Caco-2 (cell line): ENCODE measurements around the gene EXOC6. TPM values are rescaled to one million over a fixed set of nuclear protein-coding genes. Genes with fewer than 3 reads are reported as not detected.

ENCODE experiments used
- BruUV-seq: library from RNA; stranded (reverse); fragments of 400-500 nt; replicated peaks from 2 replicates; lab custom pipeline; 2021; lab: Mats Ljungman, UMichigan
- CTCF ChIA-PET: fragments of 300-600 bp; sonication (Branson Sonifier 250); formaldehyde crosslinking; loops from one replicate; lab custom pipeline; 2022; ENCODE audit warnings: antibody characterized with exemption; lab: Charles Lee
- POLR2A ChIA-PET: fragments of 300-600 bp; sonication (Branson Sonifier 250); formaldehyde crosslinking; loops from one replicate; lab custom pipeline; 2022; ENCODE audit warnings: antibody characterized with exemption; lab: Charles Lee
- DNase-seq, 2 experiments: peaks; one replicate each; pipeline versions ENCODE4 v3.0.0 to v3.0.0-alpha.2; 2020 to 2022
- H3K27me3 ChIP-seq: replicated peaks from 2 replicates; pipeline ENCODE4 v1.6.0; 2011; ENCODE audit warnings: low read length; ENCODE audit not compliant: control insufficient read depth, insufficient read depth
- H3K36me3 ChIP-seq: 2 replicates; pipeline ENCODE4 v1.5.1; 2011; ENCODE audit warnings: low read length; ENCODE audit not compliant: control insufficient read depth, insufficient read depth
- H3K4me1 ChIP-seq: fragments of 250-450 bp; sonication (Bioruptor Pico); 2 replicates; pipeline ENCODE4 v1.5.1; 2020; ENCODE audit warnings: mild to moderate bottlenecking
- H3K4me3 ChIP-seq: 2 replicates; pipeline ENCODE4 v1.5.1; 2011; ENCODE audit warnings: low read depth, mild to moderate bottlenecking, control low read depth, low read length
- H3K9me3 ChIP-seq: fragments of 250-450 bp; sonication (Bioruptor Pico); 2 replicates; pipeline ENCODE4 v1.5.1; 2020; ENCODE audit warnings: mild to moderate bottlenecking, moderate library complexity
- H3K27ac Mint-ChIP-seq: one replicate; pipeline ENCODE4 v1.8.0; 2022; ENCODE audit warnings: mixed read lengths; ENCODE audit not compliant: unreplicated experiment
- H3K27me3 Mint-ChIP-seq: one replicate; pipeline ENCODE4 v1.8.0; 2022; ENCODE audit warnings: mixed read lengths; ENCODE audit not compliant: insufficient read depth, unreplicated experiment
- H3K36me3 Mint-ChIP-seq: one replicate; pipeline ENCODE4 v1.8.0; 2022; ENCODE audit warnings: mild to moderate bottlenecking, mixed read lengths; ENCODE audit not compliant: insufficient read depth, unreplicated experiment
- H3K4me1 Mint-ChIP-seq: one replicate; pipeline ENCODE4 v1.8.0; 2022; ENCODE audit warnings: low read depth, mixed read lengths; ENCODE audit not compliant: unreplicated experiment
- H3K4me3 Mint-ChIP-seq: one replicate; pipeline ENCODE4 v1.8.0; 2022; ENCODE audit warnings: mild to moderate bottlenecking, moderate library complexity, mixed read lengths; ENCODE audit not compliant: unreplicated experiment
- H3K9me3 Mint-ChIP-seq: one replicate; pipeline ENCODE4 v1.8.0; 2022; ENCODE audit warnings: mixed read lengths; ENCODE audit not compliant: unreplicated experiment
- intact Hi-C: fragments of 100-400 bp; cut with micrococcal nuclease; formaldehyde crosslinking; loops from one replicate; pipeline ENCODE4 v1.10.0; 2022; ENCODE audit not compliant: unreplicated experiment
- total RNA-seq: library from RNA; stranded (reverse); gene quantifications from 2 replicates; pipeline ENCODE4 v1.2.3, GENCODE V29; 2022
- TF ChIP-seq, protein P1 (sequence below), 2 experiments: fragments of 200-600 bp in 1 of 2; IDR thresholded peaks; 1 replicate in 1 of 2; 2 replicates in 1 of 2; pipeline versions ENCODE4 v1.5.1 to v1.8.0; 2011 to 2022; ENCODE audit warnings: antibody characterized with exemption in 1 of 2, control low read depth in 1 of 2, inconsistent platforms in 1 of 2, low read depth in 1 of 2, low read length in 1 of 2, mild to moderate bottlenecking in 1 of 2, moderate library complexity in 1 of 2; ENCODE audit not compliant: insufficient read depth in 1 of 2, severe bottlenecking in 1 of 2, unreplicated experiment in 1 of 2

EXOC6 gene
- total RNA-seq, 1 experiment from 2014 or later: 12.5 TPM

DNA sequence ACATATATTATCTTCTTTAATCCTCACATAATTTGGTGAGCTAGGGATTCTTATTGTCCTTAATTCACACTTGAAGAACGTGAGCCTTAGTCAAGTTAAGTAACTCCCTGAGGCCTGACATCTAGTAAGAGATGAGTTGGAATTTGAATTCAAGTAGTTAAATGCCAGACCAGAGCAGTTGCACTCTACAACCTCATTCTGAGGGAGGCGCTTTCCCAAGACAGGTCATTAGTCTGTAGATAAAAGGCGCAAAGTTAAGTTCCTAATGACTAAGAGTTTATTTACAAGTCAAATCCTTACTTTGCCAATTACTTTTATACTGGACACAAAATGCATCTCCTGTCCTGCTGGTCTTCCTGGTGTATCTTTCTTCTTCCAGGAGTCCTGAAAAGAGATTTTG is 3.6 kb upstream of the EXOC6 start:
- Histone ChIP-seq H3K27me3 (no peaks in the 10 kb centered on the region), H3K9me3 (no peaks in the 10 kb centered on the region), H3K4me3 (no peak overlapping the region), H3K4me1 (peaks cover 4% of the 10 kb centered on the region), H3K36me3 (no peaks in the 10 kb centered on the region)
- ChIA-PET CTCF (no interaction called here), POLR2A (no interaction called here)
- Mint-ChIP-seq H3K27ac (no peak overlapping the region), H3K4me3 (no peak overlapping the region), H3K4me1 (peaks cover 13% of the 10 kb centered on the region), H3K27me3 (no peaks in the 10 kb centered on the region), H3K9me3 (no peaks in the 10 kb centered on the region), H3K36me3 (no peaks in the 10 kb centered on the region)
- no peak for DNase-seq
- intact Hi-C loops: loop anchor here (10.0 kb wide), 1 partner anchor 250 kb away; the partner anchor contains the start of gene KIF11
- TF ChIP-seq, protein P1, sequence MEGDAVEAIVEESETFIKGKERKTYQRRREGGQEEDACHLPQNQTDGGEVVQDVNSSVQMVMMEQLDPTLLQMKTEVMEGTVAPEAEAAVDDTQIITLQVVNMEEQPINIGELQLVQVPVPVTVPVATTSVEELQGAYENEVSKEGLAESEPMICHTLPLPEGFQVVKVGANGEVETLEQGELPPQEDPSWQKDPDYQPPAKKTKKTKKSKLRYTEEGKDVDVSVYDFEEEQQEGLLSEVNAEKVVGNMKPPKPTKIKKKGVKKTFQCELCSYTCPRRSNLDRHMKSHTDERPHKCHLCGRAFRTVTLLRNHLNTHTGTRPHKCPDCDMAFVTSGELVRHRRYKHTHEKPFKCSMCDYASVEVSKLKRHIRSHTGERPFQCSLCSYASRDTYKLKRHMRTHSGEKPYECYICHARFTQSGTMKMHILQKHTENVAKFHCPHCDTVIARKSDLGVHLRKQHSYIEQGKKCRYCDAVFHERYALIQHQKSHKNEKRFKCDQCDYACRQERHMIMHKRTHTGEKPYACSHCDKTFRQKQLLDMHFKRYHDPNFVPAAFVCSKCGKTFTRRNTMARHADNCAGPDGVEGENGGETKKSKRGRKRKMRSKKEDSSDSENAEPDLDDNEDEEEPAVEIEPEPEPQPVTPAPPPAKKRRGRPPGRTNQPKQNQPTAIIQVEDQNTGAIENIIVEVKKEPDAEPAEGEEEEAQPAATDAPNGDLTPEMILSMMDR (IDR thresholded peaks at IDR 0.05; ENCODE audit: insufficient read depth in 1 of 2, low read depth in 1 of 2, low read length in 1 of 2, severe bottlenecking in 1 of 2, unreplicated experiment in 1 of 2): no peak
- BruUV-seq: no TSS peak

DNA sequence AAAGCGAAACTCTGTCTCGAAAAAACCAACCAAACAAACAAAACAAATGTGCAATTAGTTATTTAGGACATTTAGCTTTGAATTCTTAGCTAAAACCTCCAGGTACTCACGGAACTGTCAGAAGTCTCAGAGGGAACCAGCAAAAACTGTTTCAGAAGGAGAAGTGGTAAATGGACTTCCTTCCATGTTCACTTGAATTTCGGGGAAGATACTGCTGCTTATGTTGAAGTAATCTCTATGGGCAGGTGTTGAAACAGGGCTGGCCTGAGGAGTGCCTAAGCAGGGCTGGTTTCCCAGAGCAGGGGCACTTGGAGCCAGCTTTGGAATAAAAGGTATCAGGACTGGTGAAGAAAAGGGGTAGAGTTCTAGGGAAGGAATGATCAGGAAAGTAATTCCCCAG is 2.4 kb upstream of the EXOC6 start:
- Mint-ChIP-seq H3K27me3 (no peaks in the 10 kb centered on the region), H3K36me3 (no peaks in the 10 kb centered on the region), H3K4me3 (no peak overlapping the region), H3K4me1 (peaks cover 13% of the 10 kb centered on the region), H3K27ac (no peak overlapping the region), H3K9me3 (no peaks in the 10 kb centered on the region)
- Histone ChIP-seq H3K9me3 (no peaks in the 10 kb centered on the region), H3K36me3 (no peaks in the 10 kb centered on the region), H3K4me1 (peaks cover 4% of the 10 kb centered on the region), H3K4me3 (no peak overlapping the region), H3K27me3 (no peaks in the 10 kb centered on the region)
- no peak for DNase-seq
- intact Hi-C loops: loop anchor here (10.0 kb wide), 1 partner anchor 251 kb away; the partner anchor contains the start of gene KIF11
- TF ChIP-seq, protein P1 (IDR thresholded peaks at IDR 0.05; ENCODE audit: insufficient read depth in 1 of 2, low read depth in 1 of 2, low read length in 1 of 2, severe bottlenecking in 1 of 2, unreplicated experiment in 1 of 2): no peak
- ChIA-PET POLR2A (no interaction called here), CTCF (no interaction called here)
- BruUV-seq: no TSS peak

DNA sequence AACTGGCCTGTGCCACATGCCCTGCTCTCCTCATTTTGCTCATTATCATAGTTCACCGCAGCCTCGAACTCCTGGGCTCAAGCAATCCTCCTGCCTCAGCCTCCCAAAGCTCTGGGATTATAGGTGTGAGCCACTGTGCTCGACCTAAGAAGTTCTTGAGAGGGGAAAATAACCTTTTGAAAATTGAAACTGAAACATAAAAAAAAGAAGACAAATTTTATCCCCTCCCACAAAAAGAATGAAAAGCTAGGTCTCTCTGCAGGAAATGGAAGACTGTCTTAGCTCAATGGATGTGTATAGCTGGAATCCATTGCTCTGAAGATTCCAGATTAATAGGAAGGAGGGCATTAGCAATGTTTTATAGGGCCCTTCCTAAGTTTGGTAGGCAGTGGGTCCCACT is 2.0 kb upstream of the EXOC6 start:
- ChIA-PET CTCF (no interaction called here), POLR2A (no interaction called here)
- Mint-ChIP-seq H3K27ac (no peak overlapping the region), H3K36me3 (no peaks in the 10 kb centered on the region), H3K4me1 (peaks cover 13% of the 10 kb centered on the region), H3K27me3 (no peaks in the 10 kb centered on the region), H3K4me3 (no peak overlapping the region), H3K9me3 (no peaks in the 10 kb centered on the region)
- Histone ChIP-seq H3K4me3 (no peak overlapping the region), H3K9me3 (no peaks in the 10 kb centered on the region), H3K27me3 (no peaks in the 10 kb centered on the region), H3K4me1 (peaks cover 4% of the 10 kb centered on the region), H3K36me3 (no peaks in the 10 kb centered on the region)
- DNase-seq: no peak
- no TSS peak for BruUV-seq
- intact Hi-C loops: loop anchor here (10.0 kb wide), 1 partner anchor 252 kb away; the partner anchor contains the start of gene KIF11
- TF ChIP-seq, protein P1 (IDR thresholded peaks at IDR 0.05; ENCODE audit: insufficient read depth in 1 of 2, low read depth in 1 of 2, low read length in 1 of 2, severe bottlenecking in 1 of 2, unreplicated experiment in 1 of 2): no peak
